B cell (primary cell): ENCODE measurements around the gene PRDM11.

ENCODE experiments used
- EZH2 ChIP-seq: IDR thresholded peaks from 2 replicates; pipeline ENCODE4 v1.6.1; 2012; ENCODE audit warnings: borderline replicate concordance, low read depth, mild to moderate bottlenecking, moderate library complexity, low read length; ENCODE audit not compliant: insufficient read depth, poor library complexity, severe bottlenecking
- TF ChIP-seq, protein P1 (sequence below): fragments of 200-600 bp; IDR thresholded peaks from one replicate; pipeline ENCODE4 v1.8.0; 2022; ENCODE audit warnings: antibody characterized with exemption, mild to moderate bottlenecking

DNA sequence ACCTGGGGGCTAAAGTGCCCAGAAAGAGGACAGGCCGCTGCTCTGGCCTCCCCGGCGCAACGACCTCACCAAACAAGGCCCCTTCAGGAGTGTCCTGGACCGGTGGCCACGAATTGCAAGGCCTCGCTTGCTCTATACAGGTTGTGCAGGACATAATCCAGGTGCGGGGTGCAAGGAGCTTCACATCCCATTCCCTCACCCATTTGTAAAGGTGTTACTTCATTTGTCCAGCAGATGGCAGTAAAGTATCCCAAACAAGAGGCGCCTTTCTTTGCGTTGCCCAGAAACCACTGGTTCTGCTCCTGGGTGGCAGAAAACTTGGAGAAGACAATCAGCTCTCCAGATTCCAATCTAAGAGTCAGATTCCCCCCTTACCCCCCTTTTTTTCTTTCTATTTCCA lies 35.9 kb upstream of the PRDM11 start:
- TF ChIP-seq, protein P1, sequence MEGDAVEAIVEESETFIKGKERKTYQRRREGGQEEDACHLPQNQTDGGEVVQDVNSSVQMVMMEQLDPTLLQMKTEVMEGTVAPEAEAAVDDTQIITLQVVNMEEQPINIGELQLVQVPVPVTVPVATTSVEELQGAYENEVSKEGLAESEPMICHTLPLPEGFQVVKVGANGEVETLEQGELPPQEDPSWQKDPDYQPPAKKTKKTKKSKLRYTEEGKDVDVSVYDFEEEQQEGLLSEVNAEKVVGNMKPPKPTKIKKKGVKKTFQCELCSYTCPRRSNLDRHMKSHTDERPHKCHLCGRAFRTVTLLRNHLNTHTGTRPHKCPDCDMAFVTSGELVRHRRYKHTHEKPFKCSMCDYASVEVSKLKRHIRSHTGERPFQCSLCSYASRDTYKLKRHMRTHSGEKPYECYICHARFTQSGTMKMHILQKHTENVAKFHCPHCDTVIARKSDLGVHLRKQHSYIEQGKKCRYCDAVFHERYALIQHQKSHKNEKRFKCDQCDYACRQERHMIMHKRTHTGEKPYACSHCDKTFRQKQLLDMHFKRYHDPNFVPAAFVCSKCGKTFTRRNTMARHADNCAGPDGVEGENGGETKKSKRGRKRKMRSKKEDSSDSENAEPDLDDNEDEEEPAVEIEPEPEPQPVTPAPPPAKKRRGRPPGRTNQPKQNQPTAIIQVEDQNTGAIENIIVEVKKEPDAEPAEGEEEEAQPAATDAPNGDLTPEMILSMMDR: peak; percentile 80
- TF ChIP-seq EZH2: no peak
